Cortex of kidney (tissue), 1 donor: ENCODE measurements around the gene VAMP4.

ENCODE experiments used
- DNase-seq: peaks from one replicate; lab custom pipeline; 2025; lab: John Stamatoyannopoulos, UW

VAMP4 gene

GRCh38 chr1:171741872-171742576 is at the start of gene VAMP4:
Gene VAMP4 (minus strand): TSS chr1:171742065. CDS start chr1:171738414, 3,651 bp downstream.
- peak; percentile 32 for DNase-seq

DNA sequence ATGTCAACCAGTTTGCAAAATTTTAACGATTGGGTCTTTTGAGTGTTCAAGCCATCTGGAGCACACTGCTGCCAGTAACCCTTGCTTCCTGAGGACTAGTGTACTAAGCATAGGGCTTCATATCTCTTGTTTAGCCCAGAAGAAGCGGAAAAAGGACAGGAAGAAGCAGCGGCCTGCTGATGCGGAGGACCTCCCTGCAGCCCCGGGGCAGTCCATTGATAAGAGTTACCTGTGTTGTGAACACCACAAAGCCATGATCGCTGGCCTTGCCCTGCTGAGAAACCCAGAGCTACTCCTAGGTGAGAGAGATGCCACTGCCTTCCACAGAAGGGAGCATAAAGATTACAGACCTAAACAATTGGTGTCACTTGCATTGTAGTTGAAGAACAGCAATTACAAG is 48.5 kb upstream of the VAMP4 start:
- no peak for DNase-seq

DNA sequence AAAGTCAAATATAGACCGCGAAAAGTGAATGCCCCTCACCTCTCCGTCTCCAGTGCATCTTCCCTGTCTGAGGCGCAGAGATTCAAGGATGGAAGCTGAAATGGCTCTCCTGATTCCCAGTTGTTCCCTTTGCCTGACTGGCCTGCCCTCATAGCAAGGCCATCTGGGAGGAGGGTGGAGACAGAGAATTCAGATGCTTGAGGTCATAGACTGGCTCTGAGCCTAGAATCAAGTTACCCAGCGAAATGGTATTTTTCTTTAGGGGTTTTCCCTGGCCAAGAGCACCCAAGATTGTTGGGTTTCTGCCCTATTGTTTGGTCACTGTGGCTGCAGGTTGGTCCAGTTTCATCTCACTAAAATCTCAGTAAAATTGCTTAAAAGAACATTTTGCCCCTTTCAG is 46.8 kb upstream of the VAMP4 start:
- DNase-seq = no peak

GRCh38 chr1:171787686-171788480 is 46.0 kb upstream of the VAMP4 start:
- no peak for DNase-seq

DNA sequence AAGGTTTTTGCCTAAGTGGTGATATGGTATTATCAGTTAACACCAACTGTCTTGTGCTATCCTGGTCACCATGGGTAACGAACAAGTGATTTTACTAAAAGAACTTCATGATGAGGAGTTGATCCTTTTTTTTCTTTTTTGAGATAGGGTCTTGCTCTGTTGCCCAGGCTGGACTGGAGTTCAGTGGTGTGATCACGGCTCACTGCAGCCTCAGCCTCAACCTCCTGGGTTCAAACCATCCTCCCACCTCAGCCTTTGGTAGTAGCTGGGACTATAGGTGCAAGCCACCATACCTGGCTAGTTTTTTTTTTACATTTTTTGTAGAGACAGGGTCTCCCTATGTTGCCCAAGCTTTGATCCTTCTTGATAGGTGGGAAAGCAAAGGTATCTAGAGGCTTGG is 44.7 kb upstream of the VAMP4 start:
- DNase-seq = no peak

DNA sequence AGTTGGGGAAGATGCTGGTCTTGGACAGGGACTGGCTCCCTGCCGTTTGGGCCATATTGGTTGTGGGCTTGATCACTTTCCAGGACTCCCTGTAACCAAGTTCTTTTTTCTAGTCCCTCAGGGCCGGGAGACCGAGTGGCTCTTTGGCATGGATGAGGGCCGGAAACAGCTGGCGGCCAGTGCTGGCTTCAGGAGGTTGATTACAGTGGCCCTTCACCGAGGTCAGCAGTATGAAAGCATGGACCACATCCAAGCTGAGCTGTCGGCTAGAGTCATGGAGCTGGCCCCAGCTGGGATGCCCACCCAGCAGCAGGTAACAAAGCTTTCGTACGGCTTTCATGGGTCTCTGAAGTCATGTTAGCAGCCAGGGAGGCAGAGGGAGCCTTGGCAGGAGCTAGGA is 43.9 kb upstream of the VAMP4 start:
- DNase-seq = no peak

- no peak for DNase-seq
These were observed 42.9 kb upstream of the VAMP4 start for GRCh38 chr1:171784784-171785183.

DNA sequence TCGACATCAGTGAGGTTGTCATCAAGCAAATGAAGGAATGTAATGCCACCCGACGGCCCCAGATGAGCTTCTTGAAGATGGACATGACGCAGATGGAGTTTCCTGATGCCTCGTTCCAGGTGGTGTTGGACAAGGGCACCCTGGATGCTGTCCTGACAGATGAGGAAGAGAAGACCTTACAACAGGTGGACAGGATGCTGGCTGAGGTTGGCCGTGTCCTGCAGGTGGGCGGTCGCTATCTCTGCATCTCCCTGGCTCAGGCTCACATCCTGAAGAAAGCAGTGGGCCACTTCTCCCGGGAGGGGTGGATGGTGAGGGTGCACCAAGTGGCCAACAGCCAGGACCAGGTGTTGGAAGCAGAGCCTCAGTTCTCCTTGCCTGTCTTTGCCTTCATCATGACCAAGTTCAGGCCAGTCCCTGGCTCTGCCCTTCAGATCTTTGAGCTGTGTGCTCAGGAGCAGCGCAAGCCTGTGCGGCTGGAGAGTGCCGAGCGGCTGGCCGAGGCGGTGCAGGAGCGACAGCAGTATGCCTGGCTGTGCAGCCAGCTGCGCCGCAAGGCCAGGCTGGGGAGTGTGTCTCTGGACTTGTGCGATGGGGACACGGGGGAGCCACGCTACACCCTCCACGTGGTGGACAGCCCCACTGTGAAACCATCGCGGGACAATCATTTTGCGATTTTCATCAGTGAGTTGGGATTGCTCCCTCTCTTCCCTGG is 42.1 kb upstream of the VAMP4 start:
- no peak for DNase-seq

DNA sequence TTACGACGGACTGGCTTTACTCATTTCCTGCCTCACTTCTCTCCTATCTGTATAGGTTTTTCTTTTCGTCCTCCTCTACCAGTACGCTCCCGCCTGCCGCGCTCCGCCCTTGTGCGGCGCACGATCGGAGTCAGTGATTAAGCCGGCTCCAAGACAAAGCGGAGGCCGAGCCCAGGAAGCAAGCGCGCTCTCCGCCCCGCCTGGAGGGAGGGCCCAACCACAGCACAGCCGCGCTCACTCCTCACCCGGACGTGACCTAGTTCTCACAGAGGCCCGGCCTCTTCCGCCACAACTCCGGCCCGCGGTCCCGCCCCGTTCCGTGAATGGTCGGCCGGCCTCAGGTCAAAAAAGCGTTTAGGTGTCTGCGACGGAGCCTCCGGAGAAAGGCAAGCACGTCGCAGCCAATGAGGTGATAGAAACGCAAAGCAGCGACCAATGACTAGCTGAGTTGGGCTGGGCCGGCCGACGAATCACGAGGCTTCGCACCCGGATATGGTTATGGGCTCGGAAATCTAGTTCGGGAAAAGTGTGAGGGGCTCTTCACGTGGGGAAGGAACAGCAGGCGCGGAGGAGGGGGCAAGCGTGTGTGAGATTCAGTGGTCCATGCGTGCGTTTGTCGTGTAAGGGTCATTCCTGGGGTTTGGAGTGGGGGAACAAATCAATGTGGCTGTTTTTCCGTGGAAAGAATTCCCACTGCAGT is 39.5 kb upstream of the VAMP4 start, which contains the start of gene METTL13:
METTL13 (plus strand) TSS at position 485 of the 700 bp plus-strand sequence. CDS start 308 bp downstream, outside the sequence.
- peak; percentile 91 for DNase-seq

- no peak for DNase-seq
These were observed 38.8 kb upstream of the VAMP4 start for GRCh38 chr1:171780583-171781175.

- DNase-seq = no peak
These were observed 30.4 kb upstream of the VAMP4 start for GRCh38 chr1:171772312-171772711.

DNA sequence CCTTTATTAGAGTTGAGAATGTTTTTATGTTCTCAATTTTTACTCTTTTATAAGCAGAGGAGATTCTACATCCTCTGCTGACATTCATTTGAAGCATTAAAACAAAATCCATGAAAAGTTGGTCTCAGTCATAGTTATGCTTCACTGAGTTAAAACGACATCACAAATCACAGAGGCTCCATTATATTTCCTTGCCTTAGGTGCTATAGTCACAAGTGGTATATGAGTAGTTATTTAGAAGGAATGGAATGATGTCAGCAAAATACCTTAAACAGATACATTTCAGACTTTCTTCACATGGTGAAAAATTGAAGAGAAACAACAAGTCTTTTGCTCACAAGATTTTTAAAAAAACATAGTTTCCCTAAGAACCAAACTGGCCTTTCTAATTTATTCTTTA is 27.9 kb upstream of the VAMP4 start:
- no peak for DNase-seq

DNA sequence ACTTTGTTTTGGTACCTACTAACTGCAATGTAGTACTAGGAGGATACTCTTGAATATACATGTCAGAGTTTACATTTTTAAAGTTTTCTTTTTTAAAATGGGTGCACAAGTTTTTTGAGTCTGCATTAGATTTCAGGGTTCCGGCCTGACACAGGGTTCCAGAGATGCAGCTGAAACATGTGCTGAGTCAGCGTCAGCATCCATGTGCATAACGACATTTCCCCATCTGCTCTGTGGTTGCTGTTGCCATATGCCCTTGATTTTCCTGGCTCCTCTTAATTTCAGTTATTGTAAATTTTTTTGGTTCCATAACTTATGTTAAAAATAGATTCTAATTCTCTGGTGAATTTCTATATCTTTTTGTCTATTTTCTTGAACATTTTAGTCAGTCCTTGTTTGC is 27.3 kb upstream of the VAMP4 start:
- DNase-seq = no peak

- DNase-seq = no peak
These were observed 21.9 kb upstream of the VAMP4 start for GRCh38 chr1:171763764-171764163.

DNA sequence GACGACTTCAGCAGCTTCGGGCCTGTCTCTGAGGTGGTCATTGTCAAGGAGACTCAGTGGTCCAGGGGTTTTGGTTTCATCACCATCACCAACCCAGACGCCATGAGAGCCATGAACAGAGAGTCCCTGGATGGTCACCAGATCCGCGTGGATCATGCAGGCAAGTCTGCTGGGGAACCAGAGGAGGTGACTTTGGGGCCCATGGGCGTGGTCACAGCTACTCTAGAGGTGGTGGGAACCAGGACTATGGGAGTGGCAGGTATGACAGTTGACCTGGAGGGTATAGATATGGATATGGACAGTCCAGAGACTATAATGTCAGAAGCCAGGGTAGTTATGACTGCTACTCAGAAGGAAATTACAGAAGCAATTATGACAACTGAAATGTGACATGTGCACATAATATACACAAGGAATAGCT is 20.3 kb upstream of the VAMP4 start:
- DNase-seq = no peak

DNA sequence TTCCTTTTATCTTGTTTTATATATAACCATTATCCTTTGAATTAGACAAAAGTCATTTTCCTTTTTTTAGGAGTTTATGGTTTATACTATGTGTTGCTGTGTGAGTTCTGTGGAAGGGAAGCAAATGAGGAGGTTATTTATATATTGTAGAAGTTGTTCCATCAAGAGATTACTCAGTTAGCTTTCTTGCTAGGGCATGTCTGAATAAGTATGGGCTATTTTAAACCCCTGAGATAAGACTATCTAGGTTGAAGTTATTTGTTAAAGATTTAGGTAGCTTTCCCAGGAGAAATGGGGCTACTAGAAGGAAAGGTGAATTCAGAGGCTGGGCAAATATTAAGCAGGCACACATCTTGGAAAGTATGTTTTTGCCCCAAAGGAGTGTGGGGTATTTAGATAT is 16.1 kb upstream of the VAMP4 start:
- DNase-seq = no peak

- DNase-seq = no peak
These were observed 15.0 kb upstream of the VAMP4 start for GRCh38 chr1:171756856-171757255.

DNA sequence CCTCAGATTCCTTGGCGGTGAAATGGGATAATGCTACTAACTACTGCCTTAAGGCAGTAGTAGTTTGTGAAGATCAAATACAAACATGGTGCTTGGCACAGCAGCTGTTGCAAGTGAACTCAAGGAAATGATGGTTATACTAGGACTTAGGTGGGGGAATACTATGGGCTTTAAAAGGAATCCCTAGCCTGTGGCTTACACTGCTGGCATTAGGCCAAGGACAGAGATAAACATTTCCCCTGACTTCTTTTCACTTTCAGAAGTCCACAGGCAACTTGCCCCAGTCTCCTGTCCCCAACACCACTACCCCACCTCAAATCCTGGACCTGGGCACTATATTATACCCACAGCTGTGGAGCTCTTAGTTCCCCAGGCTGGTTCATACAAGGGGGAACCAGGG is 13.1 kb upstream of the VAMP4 start:
- DNase-seq = no peak

DNA sequence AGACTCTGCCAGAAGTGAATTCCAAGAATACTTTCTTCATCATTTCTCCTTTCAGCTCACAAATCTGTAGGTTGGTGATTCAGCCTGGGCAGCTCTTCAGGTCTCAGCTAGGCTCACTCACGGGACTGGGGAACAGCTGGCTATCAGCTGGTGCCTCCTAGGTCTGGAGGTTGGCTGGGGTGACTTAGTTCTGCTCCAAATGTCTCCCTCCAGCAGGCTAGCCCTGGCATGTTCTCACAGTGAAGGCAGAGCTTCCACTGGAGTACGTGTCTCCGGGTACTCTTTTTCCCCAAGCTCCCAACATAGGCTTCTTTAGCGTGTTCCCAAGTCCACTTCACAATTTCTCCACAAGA is 12.5 kb upstream of the VAMP4 start:
- no peak for DNase-seq

DNA sequence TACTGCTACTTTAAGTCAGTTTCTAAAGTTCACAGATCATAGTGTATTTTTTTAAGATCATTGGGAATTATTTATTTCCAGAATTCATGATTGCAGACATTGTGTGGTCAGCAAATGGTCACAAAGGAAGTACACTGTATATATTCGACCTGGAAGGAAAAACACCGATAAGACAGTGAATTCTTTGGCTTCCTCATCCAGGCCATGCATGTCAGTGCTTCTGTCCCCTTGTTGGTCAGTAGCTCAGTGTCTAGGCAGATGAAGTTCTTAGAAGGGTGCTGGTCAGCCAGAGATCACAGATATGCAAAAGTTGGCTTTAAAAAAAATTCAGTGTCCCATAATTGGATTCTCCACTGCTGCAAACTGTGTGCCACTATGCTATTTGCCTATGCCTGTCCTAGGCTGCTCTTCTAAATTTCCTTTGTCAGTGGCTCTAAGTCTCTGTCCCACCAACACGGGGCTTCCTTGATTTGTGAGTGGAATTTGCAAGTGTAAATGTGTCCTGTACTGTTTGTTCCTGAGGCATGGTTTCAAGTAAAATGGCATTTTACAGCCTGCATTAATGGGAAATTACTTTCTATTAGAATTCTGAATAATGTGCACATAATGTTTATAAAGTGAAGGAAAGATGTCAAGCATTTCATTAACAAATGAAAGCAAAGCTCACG is 12.0 kb upstream of the VAMP4 start:
- DNase-seq = no peak

- no peak for DNase-seq
These were observed 11.3 kb upstream of the VAMP4 start for GRCh38 chr1:171753182-171753581.
